ENCODE data around the gene SHISA7.
A peak's percentile ranks its signal among the peaks of the same experiment; 100 is the strongest.
"Not testable (repeated sequence)": the region's sequence is repeated elsewhere in the genome, so short reads cannot be mapped to it uniquely, and the experiment has no call there.

Gene SHISA7

DNA sequence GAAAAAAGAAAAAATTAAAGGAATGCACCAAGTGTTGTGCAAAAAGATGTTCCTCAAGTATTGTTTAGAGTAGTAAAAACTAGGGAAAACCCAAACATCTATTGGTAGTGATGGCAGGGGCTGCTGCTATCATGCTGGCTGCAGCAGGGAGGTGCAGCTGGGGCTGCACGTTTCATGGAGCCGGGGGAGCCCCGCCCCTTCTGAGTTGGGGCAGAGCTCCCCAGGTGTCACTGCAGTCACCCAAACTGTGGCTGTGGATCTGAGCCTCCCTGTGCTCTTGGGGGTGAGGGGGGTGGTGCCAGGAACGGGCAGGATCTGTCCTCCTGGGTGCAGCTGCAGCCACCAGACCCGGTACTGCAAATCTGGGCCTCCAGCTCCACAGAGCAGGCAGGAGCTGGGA, 24.0 kb downstream of the SHISA7 start:
- H3K27me3 ChIP-seq = peaks cover 19% of the 10 kb centered on the region
- H3K36me3 ChIP-seq = no peaks in the 10 kb centered on the region
- no peaks in the 10 kb centered on the region for H3K4me1 ChIP-seq (ENCODE audit: control insufficient read depth in 1 of 2, insufficient read depth in 1 of 2, low read depth in 1 of 2, low read length in 1 of 2)
- TF ChIP-seq, protein P1, sequence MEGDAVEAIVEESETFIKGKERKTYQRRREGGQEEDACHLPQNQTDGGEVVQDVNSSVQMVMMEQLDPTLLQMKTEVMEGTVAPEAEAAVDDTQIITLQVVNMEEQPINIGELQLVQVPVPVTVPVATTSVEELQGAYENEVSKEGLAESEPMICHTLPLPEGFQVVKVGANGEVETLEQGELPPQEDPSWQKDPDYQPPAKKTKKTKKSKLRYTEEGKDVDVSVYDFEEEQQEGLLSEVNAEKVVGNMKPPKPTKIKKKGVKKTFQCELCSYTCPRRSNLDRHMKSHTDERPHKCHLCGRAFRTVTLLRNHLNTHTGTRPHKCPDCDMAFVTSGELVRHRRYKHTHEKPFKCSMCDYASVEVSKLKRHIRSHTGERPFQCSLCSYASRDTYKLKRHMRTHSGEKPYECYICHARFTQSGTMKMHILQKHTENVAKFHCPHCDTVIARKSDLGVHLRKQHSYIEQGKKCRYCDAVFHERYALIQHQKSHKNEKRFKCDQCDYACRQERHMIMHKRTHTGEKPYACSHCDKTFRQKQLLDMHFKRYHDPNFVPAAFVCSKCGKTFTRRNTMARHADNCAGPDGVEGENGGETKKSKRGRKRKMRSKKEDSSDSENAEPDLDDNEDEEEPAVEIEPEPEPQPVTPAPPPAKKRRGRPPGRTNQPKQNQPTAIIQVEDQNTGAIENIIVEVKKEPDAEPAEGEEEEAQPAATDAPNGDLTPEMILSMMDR (IDR thresholded peaks at IDR 0.05) = no peak
- no peaks in the 10 kb centered on the region for H3K9me3 ChIP-seq
- H3K27ac ChIP-seq = no peak overlapping the region
- H3K4me3 ChIP-seq (ENCODE audit: low read depth in 1 of 2, low read length in 1 of 2) = no peak overlapping the region

DNA sequence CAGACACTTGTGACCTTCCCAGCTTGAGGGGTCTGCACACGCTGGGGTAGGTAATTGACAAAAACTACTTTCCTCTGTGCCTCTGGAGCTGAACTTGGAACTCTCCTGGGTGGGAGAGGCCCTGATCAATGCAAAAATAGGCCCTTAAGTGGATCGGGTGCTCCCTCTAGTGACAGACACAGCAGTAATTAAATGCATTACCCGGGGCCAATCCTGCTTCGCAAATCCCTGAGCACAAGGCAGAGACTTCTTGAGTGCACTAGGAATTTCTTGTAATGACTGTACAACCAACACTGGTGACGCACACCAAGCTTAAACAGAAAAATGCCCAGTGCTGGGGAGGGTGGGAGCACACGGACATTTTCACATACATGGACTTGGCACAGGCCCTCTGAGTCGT, 24.9 kb downstream of the SHISA7 start:
- Histone ChIP-seq H3K4me3 (ENCODE audit: low read depth in 1 of 2, low read length in 1 of 2) (no peak overlapping the region), H3K4me1 (ENCODE audit: control insufficient read depth in 1 of 2, insufficient read depth in 1 of 2, low read depth in 1 of 2, low read length in 1 of 2) (no peaks in the 10 kb centered on the region), H3K36me3 (no peaks in the 10 kb centered on the region), H3K27ac (no peak overlapping the region), H3K9me3 (no peaks in the 10 kb centered on the region), H3K27me3 (peaks cover 19% of the 10 kb centered on the region)
- TF ChIP-seq, protein P1 (IDR thresholded peaks at IDR 0.05) = peak; percentile 15

DNA sequence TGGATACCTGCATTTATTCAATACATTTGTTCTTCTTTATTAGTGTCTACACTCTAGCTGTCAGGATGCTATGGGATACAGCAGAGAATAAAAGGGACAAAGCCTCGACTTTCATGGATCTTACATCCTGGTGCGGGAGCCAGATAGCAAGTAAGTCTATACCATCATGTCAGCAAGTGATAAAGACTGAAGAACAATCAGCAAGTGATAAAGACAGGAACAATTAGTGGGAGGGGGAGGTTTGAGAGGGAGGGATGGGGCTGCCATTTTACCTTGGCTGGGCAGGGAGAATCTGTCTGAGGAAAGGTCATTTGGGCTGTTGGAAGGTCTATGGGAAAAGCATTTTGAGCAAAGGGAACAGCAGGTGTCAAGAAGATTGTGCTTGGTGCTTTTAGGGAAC, 32.9 kb downstream of the SHISA7 start:
- TF ChIP-seq, protein P1 (IDR thresholded peaks at IDR 0.05) = no peak
- H3K36me3 ChIP-seq = no peaks in the 10 kb centered on the region
- peaks cover 25 to 26% of the 10 kb centered on the region in 2 experiments for H3K4me1 ChIP-seq (ENCODE audit: control insufficient read depth in 1 of 2, insufficient read depth in 1 of 2, low read depth in 1 of 2, low read length in 1 of 2)
- no peaks in the 10 kb centered on the region for H3K27me3 ChIP-seq
- no peak overlapping the region for H3K4me3 ChIP-seq (ENCODE audit: low read depth in 1 of 2, low read length in 1 of 2)
- no peak overlapping the region for H3K27ac ChIP-seq
- H3K9me3 ChIP-seq = no peaks in the 10 kb centered on the region

- H3K27ac ChIP-seq = peak overlapping the region; percentile 100
Measured at GRCh38 chr19:55409179-55409578, 33.9 kb downstream of the SHISA7 start.

DNA sequence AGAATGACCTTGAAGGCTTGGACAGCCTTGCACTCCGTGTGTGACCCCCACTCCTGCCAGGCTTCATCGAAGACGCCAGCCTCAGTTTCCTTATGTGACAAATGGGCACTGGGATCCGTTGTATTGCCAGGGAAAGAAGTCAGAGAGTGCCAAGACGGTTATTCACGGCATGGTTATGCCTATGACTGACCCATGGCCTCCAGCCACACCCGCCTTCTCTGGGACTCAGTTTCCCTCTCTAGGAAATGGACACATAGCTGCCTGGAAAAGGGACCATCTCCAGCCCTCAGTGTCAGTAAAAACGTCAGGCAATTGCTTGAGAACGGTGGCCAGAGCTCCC, 34.6 kb downstream of the SHISA7 start:
- H3K9me3 ChIP-seq = no peaks in the 10 kb centered on the region
- peaks cover 8% of the 10 kb centered on the region for H3K36me3 ChIP-seq
- H3K4me3 ChIP-seq (ENCODE audit: low read depth in 1 of 2, low read length in 1 of 2) = peak overlapping the region; percentile 76 to 89
- TF ChIP-seq, protein P1 (IDR thresholded peaks at IDR 0.05) = no peak
- H3K4me1 ChIP-seq (ENCODE audit: control insufficient read depth in 1 of 2, insufficient read depth in 1 of 2, low read depth in 1 of 2, low read length in 1 of 2) = peaks cover 25 to 26% of the 10 kb centered on the region in 2 experiments
- no peaks in the 10 kb centered on the region for H3K27me3 ChIP-seq
- peak overlapping the region; percentile 100 for H3K27ac ChIP-seq

More at GRCh38 chr19:55409179-55409578, 33.9 kb downstream of the SHISA7 start:
- H3K4me1 ChIP-seq (ENCODE audit: control insufficient read depth in 1 of 2, insufficient read depth in 1 of 2, low read depth in 1 of 2, low read length in 1 of 2) = peaks cover 25 to 26% of the 10 kb centered on the region in 2 experiments
- not testable (repeated sequence) for H3K9me3 ChIP-seq; H3K27me3 ChIP-seq; H3K4me3 ChIP-seq (ENCODE audit: low read depth in 1 of 2, low read length in 1 of 2); H3K36me3 ChIP-seq

GRCh38 chr19:55407800-55408532, 35.1 kb downstream of the SHISA7 start:
- peaks cover 25 to 26% of the 10 kb centered on the region in 2 experiments for H3K4me1 ChIP-seq (ENCODE audit: control insufficient read depth in 1 of 2, insufficient read depth in 1 of 2, low read depth in 1 of 2, low read length in 1 of 2)

GRCh38 chr19:55407550-55407799, 35.6 kb downstream of the SHISA7 start, which contains the start of gene UBE2S:
TSS of gene UBE2S (minus strand) at chr19:55407788. CDS start at chr19:55407589, 199 bp downstream.
- Histone ChIP-seq H3K4me3 (ENCODE audit: low read depth in 1 of 2, low read length in 1 of 2) (peak within 1 kb of the TSS; percentile 76 to 89), H3K4me1 (ENCODE audit: control insufficient read depth in 1 of 2, insufficient read depth in 1 of 2, low read depth in 1 of 2, low read length in 1 of 2) (peaks cover 25 to 26% of the 10 kb centered on the region in 2 experiments)

More at GRCh38 chr19:55407800-55408532, 35.1 kb downstream of the SHISA7 start:
- Histone ChIP-seq H3K27me3 (no peaks in the 10 kb centered on the region), H3K9me3 (no peaks in the 10 kb centered on the region), H3K36me3 (peaks cover 13% of the 10 kb centered on the region), H3K27ac (peak overlapping the region; percentile 100), H3K4me3 (ENCODE audit: low read depth in 1 of 2, low read length in 1 of 2) (peak overlapping the region; percentile 76 to 89)
- TF ChIP-seq, protein P1 (IDR thresholded peaks at IDR 0.05) = peak; percentile 45

More at GRCh38 chr19:55407550-55407799, 35.6 kb downstream of the SHISA7 start, which contains the start of gene UBE2S:
- H3K27me3 ChIP-seq, H3K9me3 ChIP-seq: not testable (repeated sequence)
- peaks cover 18% of the 10 kb centered on the region for H3K36me3 ChIP-seq
- peak within 1 kb of the TSS; percentile 100 for H3K27ac ChIP-seq

Measured in neutrophil (primary cell).